Stomach (tissue), 9 donors: ENCODE measurements around the gene ADGRG4. TPM values are rescaled to one million over a fixed set of nuclear protein-coding genes. Genes with fewer than 3 reads are reported as not detected.

Source experiments
- DNase-seq, 2 donors: peaks; one replicate each; pipeline versions ENCODE4 v3.0.0 to v3.0.0-alpha.2; 2013 to 2019
- H3K27ac ChIP-seq, 5 donors: fragments of 200-600 bp in 4 of 5; sonication (generic) in 4 of 5; one replicate each; pipeline ENCODE4 v1.5.1; 2013 to 2019; ENCODE audit warnings: mild to moderate bottlenecking in 1 of 5, moderate library complexity in 1 of 5
- H3K27me3 ChIP-seq, 3 donors: fragments of 200-600 bp; sonication (generic); one replicate each; pipeline ENCODE4 v1.5.1; 2017 to 2019; ENCODE audit warnings: mixed run types in 1 of 3
- H3K36me3 ChIP-seq, 4 donors: fragments of 200-600 bp; sonication (generic); 1 replicate in 3 of 4; 2 replicates in 1 of 4; pipeline ENCODE4 v1.5.1; 2016 to 2019
- H3K4me1 ChIP-seq, 4 donors: fragments of 200-600 bp; sonication (generic); one replicate each; pipeline ENCODE4 v1.5.1; 2016 to 2019
- H3K4me3 ChIP-seq, 4 donors: fragments of 200-600 bp; sonication (generic) in 3 of 4; one replicate each; pipeline ENCODE4 v1.5.1; 2016 to 2019; ENCODE audit warnings: mild to moderate bottlenecking in 1 of 4
- H3K9me3 ChIP-seq, 4 donors: fragments of 200-600 bp; sonication (generic); one replicate each; pipeline ENCODE4 v1.5.1; 2016 to 2019
- EP300 ChIP-seq: sonication (generic); formaldehyde crosslinking; IDR thresholded peaks from one replicate; pipeline ENCODE4 v1.6.1; 2017; ENCODE audit warnings: antibody characterized with exemption
- POLR2A ChIP-seq, 4 donors: fragments of 450-650 bp; IDR thresholded peaks; one replicate each; pipeline ENCODE4 v1.6.1; 2016; ENCODE audit warnings: antibody characterized with exemption in 4 of 4, control low read depth in 2 of 4, mild to moderate bottlenecking in 1 of 4, moderate library complexity in 1 of 4
- POLR2AphosphoS5 ChIP-seq, 3 donors: sonication (generic); formaldehyde crosslinking; IDR thresholded peaks; one replicate each; pipeline ENCODE4 v1.6.1; 2016; ENCODE audit warnings: antibody characterized with exemption in 3 of 3
- WGBS, 5 donors: extraction: QIAGEN DNeasy Blood & Tissue Kit in 3 of 5; methylation state at CpG; one replicate each; pipeline versions ENCODE4 v1.1.5 to v1.1.7; 2013 to 2018; 5-methylcytosine and 5-hydroxymethylcytosine counted together
- intact Hi-C: fragments of 100-400 bp; cut with DNase I; formaldehyde crosslinking; loops from one replicate; pipeline ENCODE4 v1.15.1; 2023; ENCODE audit warnings: low total_unique reads
- polyA plus RNA-seq, 3 donors: library from polyadenylated mRNA; stranded (reverse); fragments of 200-250 nt; gene quantifications; one replicate each; pipeline ENCODE4 v1.2.3, GENCODE V29; 2013
- total RNA-seq, 5 donors: library from RNA; depleted of rRNA; stranded (reverse); fragments of >200 nt; gene quantifications; one replicate each; pipeline versions ENCODE4 v1.1.0 to v1.2.3, GENCODE V29; 2014 to 2016
- TF ChIP-seq, protein P1 (sequence below), 7 experiments: fragments of 450-650 bp in 4 of 7; fragments of 200-600 bp in 3 of 7; sonication (generic) in 3 of 7; IDR thresholded peaks; one replicate each; pipeline ENCODE4 v1.5.1; 2016 to 2019; ENCODE audit warnings: antibody characterized with exemption in 7 of 7, control low read depth in 2 of 7, mild to moderate bottlenecking in 1 of 7
- donor health status: healthy with polysubstance abuse.
- donor health status: Bipolar disorder and iron deficiency.
- donor health status: healthy.

Gene ADGRG4
- total and polyA plus RNA-seq, 8 donors = under 0.01 to 1.8 (median 0.42) TPM; not detected in 4

GRCh38 chrX:136258951-136259350, 41.8 kb upstream of the ADGRG4 start:
- Histone ChIP-seq H3K4me3 (no peak overlapping the region), H3K27me3 (no peaks in the 10 kb centered on the region), H3K9me3 (no peaks in the 10 kb centered on the region), H3K27ac (peak overlapping the region in 3 of 5 donors; percentile 11 to 46 (median 20)), H3K4me1 (no peaks in the 10 kb centered on the region), H3K36me3 (no peaks in the 10 kb centered on the region)
- TF ChIP-seq, protein P1, sequence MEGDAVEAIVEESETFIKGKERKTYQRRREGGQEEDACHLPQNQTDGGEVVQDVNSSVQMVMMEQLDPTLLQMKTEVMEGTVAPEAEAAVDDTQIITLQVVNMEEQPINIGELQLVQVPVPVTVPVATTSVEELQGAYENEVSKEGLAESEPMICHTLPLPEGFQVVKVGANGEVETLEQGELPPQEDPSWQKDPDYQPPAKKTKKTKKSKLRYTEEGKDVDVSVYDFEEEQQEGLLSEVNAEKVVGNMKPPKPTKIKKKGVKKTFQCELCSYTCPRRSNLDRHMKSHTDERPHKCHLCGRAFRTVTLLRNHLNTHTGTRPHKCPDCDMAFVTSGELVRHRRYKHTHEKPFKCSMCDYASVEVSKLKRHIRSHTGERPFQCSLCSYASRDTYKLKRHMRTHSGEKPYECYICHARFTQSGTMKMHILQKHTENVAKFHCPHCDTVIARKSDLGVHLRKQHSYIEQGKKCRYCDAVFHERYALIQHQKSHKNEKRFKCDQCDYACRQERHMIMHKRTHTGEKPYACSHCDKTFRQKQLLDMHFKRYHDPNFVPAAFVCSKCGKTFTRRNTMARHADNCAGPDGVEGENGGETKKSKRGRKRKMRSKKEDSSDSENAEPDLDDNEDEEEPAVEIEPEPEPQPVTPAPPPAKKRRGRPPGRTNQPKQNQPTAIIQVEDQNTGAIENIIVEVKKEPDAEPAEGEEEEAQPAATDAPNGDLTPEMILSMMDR (IDR thresholded peaks at IDR 0.05) = no peak
- TF ChIP-seq EP300 (no peak), POLR2AphosphoS5 (IDR thresholded peaks at IDR 0.05) (no peak), POLR2A (IDR thresholded peaks at IDR 0.05) (no peak)
- 75 to 100% (median 85%) methylated on average over 1 of the region's 1 CpG for whole genome bisulfite sequencing, 5 donors
- no peak for DNase-seq
- intact Hi-C loops = no loop called here

DNA sequence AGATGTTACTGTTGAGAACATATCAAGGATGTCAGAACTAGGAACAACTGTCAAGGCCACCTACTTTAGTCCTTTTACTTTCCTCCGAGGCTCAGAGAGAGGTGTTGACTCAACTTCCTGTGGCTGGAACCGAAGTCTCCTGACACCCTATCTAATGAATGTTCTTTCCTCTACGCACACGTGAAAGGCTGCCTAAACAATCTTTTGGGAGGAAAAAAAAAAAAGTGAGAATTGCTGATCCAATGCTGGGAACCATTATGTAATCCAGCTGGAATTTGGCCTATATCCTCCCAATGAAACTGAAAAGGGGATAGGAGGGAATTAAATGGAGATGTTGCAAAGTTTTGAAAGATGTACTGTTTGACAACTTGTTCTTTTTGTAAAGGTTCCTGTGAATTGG, 41.2 kb upstream of the ADGRG4 start:
- Histone ChIP-seq H3K27me3 (no peaks in the 10 kb centered on the region), H3K36me3 (no peaks in the 10 kb centered on the region), H3K4me1 (no peaks in the 10 kb centered on the region), H3K4me3 (no peak overlapping the region), H3K27ac (peak overlapping the region in 3 of 5 donors; percentile 41 to 49 (median 46)), H3K9me3 (no peaks in the 10 kb centered on the region)
- WGBS, 5 donors = 0 to 36% (median 29%) methylated on average over 3 to 4 of the region's 4 CpGs
- DNase-seq = peak in 1 of 2 donors; percentile 55
- TF ChIP-seq, protein P1 (IDR thresholded peaks at IDR 0.05) = no peak
- TF ChIP-seq POLR2A (IDR thresholded peaks at IDR 0.05) (no peak), EP300 (no peak), POLR2AphosphoS5 (IDR thresholded peaks at IDR 0.05) (peak in 2 of 3 donors; percentile 5 to 24)
- intact Hi-C loops = no loop called here

DNA sequence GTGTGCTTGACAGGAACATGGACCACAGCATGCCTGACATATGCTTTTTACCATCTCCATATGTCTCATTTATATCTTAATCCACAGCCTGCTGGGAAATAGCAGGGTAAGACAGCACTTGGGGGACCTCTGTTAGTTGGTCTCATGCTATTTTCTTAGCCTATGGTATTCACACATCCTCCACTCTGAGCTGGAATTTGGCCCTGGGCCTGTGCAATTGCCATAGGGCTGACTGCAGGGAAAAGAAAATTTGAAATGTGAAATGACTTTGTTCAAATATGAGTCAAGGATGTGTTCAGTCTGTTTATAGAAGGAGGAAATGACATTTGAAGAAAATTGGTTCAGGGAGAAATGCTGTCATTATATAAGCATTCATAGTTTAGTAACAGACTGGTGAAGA, 40.0 kb upstream of the ADGRG4 start:
- Histone ChIP-seq H3K36me3 (no peaks in the 10 kb centered on the region), H3K27ac (peak overlapping the region in 2 of 5 donors; percentile 46 to 49), H3K4me3 (no peak overlapping the region), H3K9me3 (no peaks in the 10 kb centered on the region), H3K27me3 (no peaks in the 10 kb centered on the region), H3K4me1 (no peaks in the 10 kb centered on the region)
- intact Hi-C loops = no loop called here
- peak in 1 of 2 donors; percentile 39 for DNase-seq
- TF ChIP-seq, protein P1 (IDR thresholded peaks at IDR 0.05) = no peak
- no peak for TF ChIP-seq POLR2AphosphoS5 (IDR thresholded peaks at IDR 0.05)
- no peak for TF ChIP-seq POLR2A (IDR thresholded peaks at IDR 0.05)
- no peak for TF ChIP-seq EP300

- H3K9me3 ChIP-seq = no peaks in the 10 kb centered on the region
- H3K4me1 ChIP-seq = no peaks in the 10 kb centered on the region
- intact Hi-C loops = no loop called here
- no peak overlapping the region for H3K4me3 ChIP-seq
- H3K27ac ChIP-seq = peak overlapping the region in 1 of 5 donors; percentile 28
- no peaks in the 10 kb centered on the region for H3K36me3 ChIP-seq
- WGBS, 5 donors = 70 to 90% (median 82%) methylated on average over 7 of the region's 7 CpGs
- TF ChIP-seq, protein P1 (IDR thresholded peaks at IDR 0.05) = no peak
- no peak for TF ChIP-seq POLR2AphosphoS5 (IDR thresholded peaks at IDR 0.05)
- no peak for TF ChIP-seq EP300
- no peak for TF ChIP-seq POLR2A (IDR thresholded peaks at IDR 0.05)
- DNase-seq = no peak
- no peaks in the 10 kb centered on the region for H3K27me3 ChIP-seq
Observed at GRCh38 chrX:136261321-136261720, 39.4 kb upstream of the ADGRG4 start.
